Measurements from ENCODE around the gene DKK2.

Gene DKK2

GRCh38 chr4:107034091-107034995 lies 1.8 kb downstream of the DKK2 start:
- Mint-ChIP-seq H3K9me3 (no peaks in the 10 kb centered on the region), H3K27ac (peak overlapping the region in 1 of 3 experiments; percentile 0), H3K27me3 (ENCODE audit: low read depth) (peaks cover 79% of the 10 kb centered on the region), H3K36me3 (ENCODE audit: low read depth) (no peaks in the 10 kb centered on the region), H3K4me3 (peak overlapping the region; percentile 80 to 86 (median 85)), H3K4me1 (peaks cover 38% of the 10 kb centered on the region)
- peak; percentile 32 to 54 (median 35) for TF ChIP-seq CTCF (IDR thresholded peaks at IDR 0.05; ENCODE audit: unreplicated experiment in 3 of 3)

- Mint-ChIP-seq H3K36me3 (ENCODE audit: low read depth) (no peaks in the 10 kb centered on the region), H3K4me1 (no peaks in the 10 kb centered on the region), H3K4me3 (no peak overlapping the region), H3K27me3 (ENCODE audit: low read depth) (peaks cover 21% of the 10 kb centered on the region), H3K27ac (no peak overlapping the region), H3K9me3 (no peaks in the 10 kb centered on the region)
- TF ChIP-seq CTCF (IDR thresholded peaks at IDR 0.05; ENCODE audit: unreplicated experiment in 3 of 3) = no peak
These were observed 8.7 kb downstream of the DKK2 start for GRCh38 chr4:107027379-107027778.

GRCh38 chr4:107018344-107018735 lies 17.8 kb downstream of the DKK2 start:
- no peaks in the 10 kb centered on the region for H3K9me3 Mint-ChIP-seq
- H3K4me3 Mint-ChIP-seq = no peak overlapping the region
- H3K36me3 Mint-ChIP-seq (ENCODE audit: low read depth) = no peaks in the 10 kb centered on the region
- no peak overlapping the region for H3K27ac Mint-ChIP-seq
- no peak for TF ChIP-seq CTCF (IDR thresholded peaks at IDR 0.05; ENCODE audit: unreplicated experiment in 3 of 3)
- no peaks in the 10 kb centered on the region for H3K4me1 Mint-ChIP-seq
- no peaks in the 10 kb centered on the region for H3K27me3 Mint-ChIP-seq (ENCODE audit: low read depth)

GRCh38 chr4:107017443-107018343 lies 18.4 kb downstream of the DKK2 start:
- H3K27me3 Mint-ChIP-seq (ENCODE audit: low read depth) = no peaks in the 10 kb centered on the region
- H3K27ac Mint-ChIP-seq = no peak overlapping the region
- no peaks in the 10 kb centered on the region for H3K9me3 Mint-ChIP-seq
- H3K36me3 Mint-ChIP-seq (ENCODE audit: low read depth) = no peaks in the 10 kb centered on the region
- H3K4me1 Mint-ChIP-seq = no peaks in the 10 kb centered on the region
- H3K4me3 Mint-ChIP-seq = no peak overlapping the region
- TF ChIP-seq CTCF (IDR thresholded peaks at IDR 0.05; ENCODE audit: unreplicated experiment in 3 of 3) = no peak

- H3K27me3 Mint-ChIP-seq (ENCODE audit: low read depth) = no peaks in the 10 kb centered on the region
- H3K4me1 Mint-ChIP-seq = no peaks in the 10 kb centered on the region
- H3K9me3 Mint-ChIP-seq = no peaks in the 10 kb centered on the region
- no peaks in the 10 kb centered on the region for H3K36me3 Mint-ChIP-seq (ENCODE audit: low read depth)
- no peak overlapping the region for H3K27ac Mint-ChIP-seq
- TF ChIP-seq CTCF (IDR thresholded peaks at IDR 0.05; ENCODE audit: unreplicated experiment in 3 of 3) = no peak
- no peak overlapping the region for H3K4me3 Mint-ChIP-seq
These were observed 24.8 kb downstream of the DKK2 start for GRCh38 chr4:107011312-107011711.

Measured in nephron (organoid).